Adrenal gland (tissue), 5 donors: ENCODE measurements around the gene CPS1.

ENCODE experiments used
- POLR2A ChIP-seq, 2 donors: fragments of 450-650 bp; IDR thresholded peaks; one replicate each; pipeline ENCODE4 v1.6.1; 2017; ENCODE audit warnings: antibody characterized with exemption in 2 of 2, mild to moderate bottlenecking in 2 of 2, moderate library complexity in 1 of 2
- TF ChIP-seq, protein P1 (sequence below), 6 experiments: fragments of 450-650 bp in 4 of 6; fragments of 200-600 bp in 2 of 6; sonication (generic) in 1 of 6; IDR thresholded peaks; 1 replicate in 5 of 6; 2 replicates in 1 of 6; pipeline versions ENCODE4 v1.5.1 to v1.8.0; 2016 to 2021; ENCODE audit warnings: antibody characterized with exemption in 6 of 6, mild to moderate bottlenecking in 2 of 6, moderate library complexity in 1 of 6
- donor health status: DM: no; HTN: no; CAD: no.

DNA sequence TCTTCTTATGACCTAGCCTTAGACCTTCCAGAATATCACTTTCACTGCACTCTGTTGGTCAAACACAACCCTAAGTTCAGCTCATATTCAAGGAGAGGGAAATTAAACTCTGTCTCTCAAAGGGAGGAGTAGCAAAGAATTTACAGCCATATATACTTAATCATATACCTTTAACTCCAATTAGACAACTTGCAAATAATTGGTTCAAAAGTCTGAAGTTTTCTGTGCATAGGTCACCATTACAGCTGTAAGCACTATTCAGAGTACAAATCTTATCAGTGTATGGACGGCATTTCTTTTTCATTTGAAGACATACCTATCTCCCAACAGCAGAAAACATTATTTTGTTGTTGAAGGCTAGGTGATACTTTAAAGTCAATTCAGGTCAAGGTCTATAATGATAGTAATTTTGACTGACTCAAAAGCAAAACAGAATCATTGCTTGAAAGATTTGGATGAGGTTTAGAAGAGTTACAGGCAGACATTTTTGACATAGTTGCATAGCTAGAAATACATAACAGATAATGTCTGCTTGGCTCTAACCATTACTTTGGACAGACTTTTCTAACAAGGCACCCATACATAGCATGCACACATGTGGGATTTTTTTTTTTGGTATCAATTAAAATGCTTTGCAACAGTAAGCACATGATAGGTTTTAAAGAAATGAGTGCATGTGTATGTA lies 131.5 kb downstream of the CPS1 start:
- TF ChIP-seq, protein P1, sequence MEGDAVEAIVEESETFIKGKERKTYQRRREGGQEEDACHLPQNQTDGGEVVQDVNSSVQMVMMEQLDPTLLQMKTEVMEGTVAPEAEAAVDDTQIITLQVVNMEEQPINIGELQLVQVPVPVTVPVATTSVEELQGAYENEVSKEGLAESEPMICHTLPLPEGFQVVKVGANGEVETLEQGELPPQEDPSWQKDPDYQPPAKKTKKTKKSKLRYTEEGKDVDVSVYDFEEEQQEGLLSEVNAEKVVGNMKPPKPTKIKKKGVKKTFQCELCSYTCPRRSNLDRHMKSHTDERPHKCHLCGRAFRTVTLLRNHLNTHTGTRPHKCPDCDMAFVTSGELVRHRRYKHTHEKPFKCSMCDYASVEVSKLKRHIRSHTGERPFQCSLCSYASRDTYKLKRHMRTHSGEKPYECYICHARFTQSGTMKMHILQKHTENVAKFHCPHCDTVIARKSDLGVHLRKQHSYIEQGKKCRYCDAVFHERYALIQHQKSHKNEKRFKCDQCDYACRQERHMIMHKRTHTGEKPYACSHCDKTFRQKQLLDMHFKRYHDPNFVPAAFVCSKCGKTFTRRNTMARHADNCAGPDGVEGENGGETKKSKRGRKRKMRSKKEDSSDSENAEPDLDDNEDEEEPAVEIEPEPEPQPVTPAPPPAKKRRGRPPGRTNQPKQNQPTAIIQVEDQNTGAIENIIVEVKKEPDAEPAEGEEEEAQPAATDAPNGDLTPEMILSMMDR (IDR thresholded peaks at IDR 0.05): no peak
- TF ChIP-seq POLR2A (IDR thresholded peaks at IDR 0.05): no peak
